Measurements from ENCODE around the gene RS1.

DNA sequence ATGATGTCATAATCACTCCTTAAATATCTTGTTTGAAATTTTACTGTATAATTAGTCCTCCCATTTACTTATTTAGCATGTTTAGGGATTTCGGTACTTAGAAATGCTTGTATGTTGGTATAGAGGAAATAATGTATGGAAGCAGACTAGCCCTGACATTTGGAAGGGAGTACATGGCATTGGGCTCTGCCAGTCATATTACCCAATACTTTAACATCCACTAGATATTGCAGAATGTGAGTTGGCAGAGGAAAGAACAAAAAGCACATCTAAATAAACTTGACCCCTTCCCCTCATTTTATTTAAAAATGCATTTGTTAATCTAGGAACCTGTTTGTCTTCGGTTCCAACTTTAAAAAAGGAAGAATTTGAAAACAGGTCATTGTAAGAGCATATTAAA, 77.8 kb downstream of the RS1 start:
- TF ChIP-seq POLR2A (IDR thresholded peaks at IDR 0.05) (no peak), CTCF (IDR thresholded peaks at IDR 0.05) (no peak), POLR2AphosphoS5 (IDR thresholded peaks at IDR 0.05) (no peak)
